Mammary epithelial cell (primary cell): ENCODE results near the gene USP12.

Source experiments
- CTCF ChIP-seq, 2 donors: IDR thresholded peaks in 1 of 2; conservative IDR thresholded peaks in 1 of 2; 2 replicates each; pipeline ENCODE4 v1.5.1; 2011 to 2012; ENCODE audit warnings: inconsistent platforms in 2 of 2, low read length in 2 of 2, mild to moderate bottlenecking in 2 of 2, control low read depth in 1 of 2, low read depth in 1 of 2; ENCODE audit not compliant: insufficient read depth in 1 of 2; ENCODE audit errors: extremely low read depth in 1 of 2
- EZH2 ChIP-seq: IDR thresholded peaks from 2 replicates; pipeline ENCODE4 v1.6.1; 2012; ENCODE audit warnings: low read length, inconsistent platforms, borderline replicate concordance

GRCh38 chr13:27052551-27053208 lies 118.9 kb downstream of the USP12 start:
- TF ChIP-seq CTCF (conservative IDR thresholded peaks at IDR 0.05 in 1 of 2, IDR thresholded peaks at IDR 0.05 in 1 of 2; ENCODE audit: extremely low read depth in 1 of 2, insufficient read depth in 1 of 2, low read depth in 1 of 2, low read length in 2 of 2) (no peak), EZH2 (no peak)
